ENCODE data around the gene ARMC7.

GRCh38 chr17:75065562-75066151, 44.1 kb upstream of the ARMC7 start:
- TF ChIP-seq POLR2AphosphoS5 (IDR thresholded peaks at IDR 0.05), result no peak
- no peak for TF ChIP-seq CTCF (IDR thresholded peaks at IDR 0.05 in 8 of 11, conservative IDR thresholded peaks at IDR 0.05 in 3 of 11)
- no peak for TF ChIP-seq POLR2A (IDR thresholded peaks at IDR 0.05)

All from spleen (tissue), 7 donors.